ENCODE measurements around the gene OVCH1. TPM values are rescaled to one million over a fixed set of nuclear protein-coding genes. Genes with fewer than 3 reads are reported as not detected.

Gene OVCH1
- total RNA-seq, 3 donors from 2014 or later = 0.33 to 0.64 (median 0.44) TPM

- Histone ChIP-seq H3K4me3 (no peak overlapping the region), H3K27ac (no peak overlapping the region), H3K9me3 (no peaks in the 10 kb centered on the region), H3K27me3 (no peaks in the 10 kb centered on the region), H3K4me1 (no peaks in the 10 kb centered on the region), H3K36me3 (no peaks in the 10 kb centered on the region)
- no peak for DNase-seq (ENCODE audit: low spot score in 2 of 2)
- TF ChIP-seq CTCF (IDR thresholded peaks at IDR 0.05) (no peak), POLR2AphosphoS5 (IDR thresholded peaks at IDR 0.05) (no peak), POLR2A (IDR thresholded peaks at IDR 0.05) (no peak)
- intact Hi-C loops (cut with DNase I; ENCODE audit: low total_unique reads) = loop anchor here (5.0 kb wide), 1 partner anchor 1963 kb away; no protein-coding TSS in a partner anchor
Observed at GRCh38 chr12:29430716-29431044, 66.8 kb downstream of the OVCH1 start.

DNA sequence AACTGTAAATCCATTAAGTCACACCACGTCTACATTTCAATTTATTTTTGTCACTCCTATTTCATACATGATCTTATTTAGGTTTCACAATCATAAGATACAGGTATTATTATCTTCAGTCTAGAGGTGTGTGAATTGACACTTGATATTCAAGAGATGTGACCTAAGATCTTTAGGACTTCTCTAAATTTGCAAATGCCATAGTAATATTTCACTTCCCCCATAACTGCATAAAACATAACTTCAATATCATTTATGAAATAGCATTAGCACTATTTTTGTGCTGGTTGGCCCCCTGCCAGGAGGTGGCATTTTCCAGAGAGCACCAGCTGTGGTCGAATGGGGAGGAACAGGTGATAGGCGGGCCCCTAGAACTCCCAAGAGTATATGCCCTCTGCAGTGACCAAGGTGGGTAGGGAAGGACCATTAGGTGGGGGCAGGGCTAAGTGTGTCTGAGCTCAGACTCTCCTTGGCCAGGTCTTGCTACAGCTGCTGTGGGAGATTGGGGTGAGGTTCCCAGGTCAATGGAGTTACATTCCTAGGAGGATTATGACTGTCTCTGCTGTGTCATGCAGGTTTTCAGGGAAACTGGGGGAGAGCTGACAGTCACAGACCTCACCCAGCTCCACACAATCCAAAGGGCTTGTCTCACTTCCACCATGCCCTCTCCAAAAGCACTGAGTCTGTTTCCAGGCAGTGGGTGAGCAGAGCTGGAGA is 67.3 kb downstream of the OVCH1 start:
- no peak for TF ChIP-seq CTCF (IDR thresholded peaks at IDR 0.05)
- no peak for TF ChIP-seq POLR2A (IDR thresholded peaks at IDR 0.05)
- TF ChIP-seq POLR2AphosphoS5 (IDR thresholded peaks at IDR 0.05) = no peak
- intact Hi-C loops (cut with DNase I; ENCODE audit: low total_unique reads) = loop anchor here (5.0 kb wide), 1 partner anchor 1963 kb away; no protein-coding TSS in a partner anchor
- H3K36me3 ChIP-seq = no peaks in the 10 kb centered on the region
- no peak overlapping the region for H3K27ac ChIP-seq
- H3K27me3 ChIP-seq = no peaks in the 10 kb centered on the region
- H3K4me3 ChIP-seq = no peak overlapping the region
- H3K9me3 ChIP-seq = no peaks in the 10 kb centered on the region
- no peaks in the 10 kb centered on the region for H3K4me1 ChIP-seq
- DNase-seq (ENCODE audit: low spot score in 2 of 2) = no peak

DNA sequence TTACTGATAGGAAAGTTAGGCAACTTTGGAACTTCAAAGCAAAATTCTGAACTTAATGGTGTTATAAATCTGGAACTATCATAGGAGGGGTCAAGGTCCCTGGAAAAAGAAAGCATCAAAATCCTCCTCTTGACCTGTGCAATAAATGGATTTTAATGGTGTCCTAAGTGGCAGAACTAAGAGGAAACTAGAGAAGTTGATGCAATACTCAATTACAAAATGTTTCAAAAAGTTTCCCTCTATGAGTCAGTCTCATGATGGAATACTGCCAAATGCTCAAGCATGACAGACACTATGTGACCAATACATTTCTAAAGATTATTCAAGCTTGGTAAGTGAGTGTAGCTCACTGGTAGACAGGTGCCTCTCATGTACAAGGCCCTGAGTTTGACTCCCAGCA is 68.9 kb downstream of the OVCH1 start:
- no peak overlapping the region for H3K27ac ChIP-seq
- no peak for TF ChIP-seq POLR2AphosphoS5 (IDR thresholded peaks at IDR 0.05)
- no peak for TF ChIP-seq POLR2A (IDR thresholded peaks at IDR 0.05)
- TF ChIP-seq CTCF (IDR thresholded peaks at IDR 0.05) = no peak
- H3K27me3 ChIP-seq = no peaks in the 10 kb centered on the region
- no peak overlapping the region for H3K4me3 ChIP-seq
- H3K9me3 ChIP-seq = no peaks in the 10 kb centered on the region
- intact Hi-C loops (cut with DNase I; ENCODE audit: low total_unique reads) = no loop called here
- H3K4me1 ChIP-seq = no peaks in the 10 kb centered on the region
- DNase-seq (ENCODE audit: low spot score in 2 of 2) = no peak
- no peaks in the 10 kb centered on the region for H3K36me3 ChIP-seq

GRCh38 chr12:29427964-29428363 is 69.5 kb downstream of the OVCH1 start:
- Histone ChIP-seq H3K4me1 (no peaks in the 10 kb centered on the region), H3K4me3 (no peak overlapping the region), H3K27ac (no peak overlapping the region), H3K9me3 (no peaks in the 10 kb centered on the region), H3K27me3 (no peaks in the 10 kb centered on the region), H3K36me3 (no peaks in the 10 kb centered on the region)
- intact Hi-C loops (cut with DNase I; ENCODE audit: low total_unique reads) = no loop called here
- no peak for DNase-seq (ENCODE audit: low spot score in 2 of 2)
- TF ChIP-seq CTCF (IDR thresholded peaks at IDR 0.05) (no peak), POLR2AphosphoS5 (IDR thresholded peaks at IDR 0.05) (no peak), POLR2A (IDR thresholded peaks at IDR 0.05) (no peak)

GRCh38 chr12:29426498-29426897 is 71.0 kb downstream of the OVCH1 start:
- Histone ChIP-seq H3K36me3 (no peaks in the 10 kb centered on the region), H3K27me3 (no peaks in the 10 kb centered on the region), H3K4me3 (no peak overlapping the region), H3K4me1 (no peaks in the 10 kb centered on the region), H3K9me3 (no peaks in the 10 kb centered on the region), H3K27ac (no peak overlapping the region)
- no peak for DNase-seq (ENCODE audit: low spot score in 2 of 2)
- intact Hi-C loops (cut with DNase I; ENCODE audit: low total_unique reads) = no loop called here
- no peak for TF ChIP-seq POLR2AphosphoS5 (IDR thresholded peaks at IDR 0.05)
- no peak for TF ChIP-seq CTCF (IDR thresholded peaks at IDR 0.05)
- TF ChIP-seq POLR2A (IDR thresholded peaks at IDR 0.05) = no peak
